RWPE2 (cell line): ENCODE data around the gene TMEM107.
A peak's percentile ranks its signal among the peaks of the same experiment; 100 is the strongest.

Experiments used
- ATAC-seq: fragments of 200-7000 bp; cut with Tn5 transposase; 3 replicates; pipeline ENCODE4 v1.9.1; 2021; ENCODE audit warnings: low read depth
- DNase-seq: peaks from one replicate; pipeline ENCODE4 v3.0.0-alpha.2; 2020; ENCODE audit warnings: low spot score
- H3K27ac ChIP-seq: fragments of 450-650 bp; 2 replicates; pipeline ENCODE4 v1.5.1; 2017; ENCODE audit warnings: mild to moderate bottlenecking; ENCODE audit not compliant: poor library complexity, severe bottlenecking
- H3K27me3 ChIP-seq: fragments of 250-450 bp; sonication (Bioruptor Pico); 2 replicates; pipeline ENCODE4 v1.5.1; 2021; ENCODE audit warnings: mild to moderate bottlenecking, moderate library complexity; ENCODE audit not compliant: insufficient read depth, poor library complexity, severe bottlenecking
- H3K36me3 ChIP-seq: fragments of 250-450 bp; sonication (Bioruptor Pico); 2 replicates; pipeline ENCODE4 v1.5.1; 2020; ENCODE audit warnings: low read depth, mild to moderate bottlenecking, moderate library complexity
- H3K4me1 ChIP-seq: fragments of 250-450 bp; sonication (Bioruptor Pico); 2 replicates; pipeline ENCODE4 v1.5.1; 2021; ENCODE audit warnings: mild to moderate bottlenecking, moderate library complexity; ENCODE audit not compliant: insufficient read depth, poor library complexity, severe bottlenecking
- H3K4me3 ChIP-seq: fragments of 250-450 bp; sonication (Bioruptor Pico); 2 replicates; pipeline ENCODE4 v1.5.1; 2021; ENCODE audit warnings: mild to moderate bottlenecking, moderate library complexity; ENCODE audit not compliant: severe bottlenecking
- H3K9me3 ChIP-seq: fragments of 250-450 bp; sonication (Bioruptor Pico); 2 replicates; pipeline ENCODE4 v1.5.1; 2021; ENCODE audit warnings: mild to moderate bottlenecking, moderate library complexity; ENCODE audit not compliant: severe bottlenecking
- TF ChIP-seq, protein P1 (sequence below): fragments of 450-650 bp; IDR thresholded peaks from one replicate; pipeline ENCODE4 v1.5.1; 2017; ENCODE audit warnings: mild to moderate bottlenecking, moderate library complexity; ENCODE audit not compliant: poor library complexity, severe bottlenecking

The TMEM107 gene

DNA sequence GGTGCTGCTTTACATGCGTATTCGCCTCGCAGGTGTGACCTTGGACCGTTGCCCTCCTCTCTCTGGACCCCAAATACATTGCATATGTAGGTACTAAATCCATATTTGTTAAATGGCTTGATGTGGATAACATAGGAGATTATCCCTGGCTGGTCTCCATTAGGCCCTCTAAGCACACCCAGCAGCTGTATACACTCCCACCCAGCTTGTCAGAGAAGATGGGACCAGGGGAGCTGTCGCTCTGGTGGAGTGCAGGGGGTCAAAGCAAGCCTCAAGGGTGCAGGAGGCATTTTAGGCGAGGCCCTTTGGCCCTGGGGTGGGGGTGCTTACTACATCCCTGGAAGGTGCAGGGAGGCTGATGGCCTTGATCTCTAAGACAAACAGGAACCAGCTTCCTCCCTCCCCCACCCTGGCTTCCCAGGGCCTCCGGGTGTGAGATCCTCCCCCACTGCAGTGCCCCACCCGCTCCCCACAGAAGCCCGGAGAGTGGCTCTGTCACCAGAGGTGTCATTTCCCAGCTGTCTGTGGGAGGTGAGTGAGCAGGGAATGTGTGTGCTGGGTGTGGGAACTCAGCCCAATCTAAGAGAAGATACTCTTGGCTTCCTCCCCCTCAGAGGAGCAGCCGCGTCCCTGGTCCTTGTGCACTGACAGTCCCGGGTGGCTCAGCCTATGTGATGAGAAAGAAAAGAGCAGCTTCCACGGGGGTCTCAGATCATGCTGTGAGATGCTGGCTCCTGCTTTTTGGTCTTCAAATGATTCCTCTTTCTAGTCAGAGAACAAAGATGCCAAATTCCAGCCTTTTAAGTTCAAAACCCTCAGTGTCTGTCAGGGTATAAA is 12.0 kb downstream of the TMEM107 start:
- DNase-seq, result no peak
- ATAC-seq, result peak; percentile 36; the same call in 2 of the 3 replicates
- no peaks in the 10 kb centered on the region for H3K27me3 ChIP-seq
- peaks cover 25% of the 10 kb centered on the region for H3K36me3 ChIP-seq
- TF ChIP-seq, protein P1, sequence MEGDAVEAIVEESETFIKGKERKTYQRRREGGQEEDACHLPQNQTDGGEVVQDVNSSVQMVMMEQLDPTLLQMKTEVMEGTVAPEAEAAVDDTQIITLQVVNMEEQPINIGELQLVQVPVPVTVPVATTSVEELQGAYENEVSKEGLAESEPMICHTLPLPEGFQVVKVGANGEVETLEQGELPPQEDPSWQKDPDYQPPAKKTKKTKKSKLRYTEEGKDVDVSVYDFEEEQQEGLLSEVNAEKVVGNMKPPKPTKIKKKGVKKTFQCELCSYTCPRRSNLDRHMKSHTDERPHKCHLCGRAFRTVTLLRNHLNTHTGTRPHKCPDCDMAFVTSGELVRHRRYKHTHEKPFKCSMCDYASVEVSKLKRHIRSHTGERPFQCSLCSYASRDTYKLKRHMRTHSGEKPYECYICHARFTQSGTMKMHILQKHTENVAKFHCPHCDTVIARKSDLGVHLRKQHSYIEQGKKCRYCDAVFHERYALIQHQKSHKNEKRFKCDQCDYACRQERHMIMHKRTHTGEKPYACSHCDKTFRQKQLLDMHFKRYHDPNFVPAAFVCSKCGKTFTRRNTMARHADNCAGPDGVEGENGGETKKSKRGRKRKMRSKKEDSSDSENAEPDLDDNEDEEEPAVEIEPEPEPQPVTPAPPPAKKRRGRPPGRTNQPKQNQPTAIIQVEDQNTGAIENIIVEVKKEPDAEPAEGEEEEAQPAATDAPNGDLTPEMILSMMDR, result no peak
- H3K27ac ChIP-seq, result peak overlapping the region; percentile 73
- no peaks in the 10 kb centered on the region for H3K9me3 ChIP-seq
- H3K4me3 ChIP-seq, result no peak overlapping the region
- H3K4me1 ChIP-seq, result peaks cover 18% of the 10 kb centered on the region

DNA sequence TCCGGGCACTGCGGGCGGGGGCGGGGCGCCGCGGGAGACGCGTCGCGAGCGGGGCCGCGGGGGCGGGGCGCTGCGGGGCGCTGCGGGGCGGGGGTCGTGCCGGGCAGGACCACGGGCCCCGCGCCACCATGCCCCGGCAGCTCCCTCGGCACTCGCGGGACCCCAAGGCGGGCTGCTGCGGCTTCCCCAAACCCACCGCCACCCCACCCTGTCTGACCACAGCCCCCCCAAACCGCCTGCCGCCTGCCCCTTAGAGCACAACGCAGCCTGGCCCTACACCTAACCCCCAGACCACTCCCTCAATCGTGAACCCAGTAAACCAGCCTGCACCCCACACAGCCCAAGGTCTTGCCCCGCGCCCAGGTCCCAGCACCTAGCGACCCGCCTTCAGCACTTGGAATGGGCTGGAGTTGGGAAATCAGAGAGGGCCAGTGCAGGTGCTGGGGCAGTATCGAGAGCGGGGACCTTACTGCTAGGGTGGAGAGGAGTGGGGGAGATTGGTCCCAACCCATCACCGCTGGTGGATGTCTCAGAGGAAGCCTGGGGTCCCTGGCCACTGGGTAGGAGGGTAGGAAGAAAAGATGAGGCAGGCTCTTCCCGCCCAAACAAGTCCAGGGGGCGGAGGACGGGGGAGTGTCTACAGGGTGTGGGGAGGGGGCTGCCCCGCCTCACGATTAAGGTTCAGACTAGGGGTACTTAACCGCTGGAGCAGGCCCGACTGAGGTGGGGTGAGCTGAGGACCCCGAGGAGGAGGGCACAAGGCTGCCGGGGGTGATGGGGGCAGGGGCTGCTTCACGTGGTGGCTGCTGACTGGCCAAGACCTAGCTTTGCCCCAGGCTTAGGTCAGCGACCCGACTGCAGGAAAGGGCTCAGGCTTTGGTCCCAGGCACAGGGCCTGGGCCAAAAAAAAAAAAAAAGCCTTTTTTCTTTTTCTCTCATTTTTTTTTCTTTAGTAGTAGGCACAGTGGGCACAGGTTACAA is 12.9 kb downstream of the TMEM107 start:
- DNase-seq (no peak), ATAC-seq (peak; percentile 23; the same call in 1 of the 3 replicates)
- no peaks in the 10 kb centered on the region for H3K9me3 ChIP-seq
- no peaks in the 10 kb centered on the region for H3K27me3 ChIP-seq
- peaks cover 29% of the 10 kb centered on the region for H3K36me3 ChIP-seq
- peaks cover 18% of the 10 kb centered on the region for H3K4me1 ChIP-seq
- TF ChIP-seq, protein P1, result no peak
- peak overlapping the region; percentile 73 for H3K27ac ChIP-seq
- peak overlapping the region; percentile 93 for H3K4me3 ChIP-seq

DNA sequence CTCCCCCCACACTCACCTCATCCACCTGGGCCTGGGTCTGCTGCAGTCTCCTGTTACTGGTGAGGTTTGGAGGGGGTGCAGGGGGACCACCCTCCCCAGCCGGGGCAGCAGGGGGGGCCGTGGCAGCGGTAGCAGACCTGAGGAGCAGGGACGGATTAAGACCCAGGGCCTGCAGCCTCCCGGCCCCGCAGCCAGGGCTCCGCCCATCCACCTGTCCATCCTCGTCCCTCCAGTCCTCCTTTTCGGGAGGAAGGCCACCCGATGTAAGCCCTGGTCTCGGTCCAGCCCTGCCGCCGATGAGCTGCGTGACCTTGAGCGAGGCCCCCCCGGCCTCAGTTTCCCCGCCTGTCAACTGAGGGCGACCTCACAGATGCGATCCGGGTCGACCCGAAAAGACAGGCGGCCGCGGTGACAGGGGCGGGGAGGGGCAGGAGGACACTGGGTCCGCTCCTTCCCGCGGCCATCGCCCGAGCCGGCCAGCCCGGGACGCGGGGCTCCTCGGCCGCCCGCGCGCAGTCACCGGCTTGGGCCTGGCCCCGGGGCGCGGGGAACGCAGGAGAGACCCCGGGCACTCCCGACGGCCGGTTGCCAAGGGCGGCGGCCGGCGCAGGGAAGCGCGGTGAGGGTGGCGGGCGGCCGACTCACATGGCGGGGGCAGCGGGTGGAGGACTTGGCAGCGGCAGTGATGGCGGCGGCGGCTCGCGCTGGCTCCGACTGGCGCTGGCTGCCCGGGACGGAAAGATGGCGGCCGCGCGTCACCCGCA is 13.8 kb downstream of the TMEM107 start, which contains the start of gene VAMP2:
Gene VAMP2 (minus strand): TSS at position 716 of the 764 bp plus-strand sequence. CDS start 69 bp downstream, at position 647.
- H3K9me3 ChIP-seq, result no peaks in the 10 kb centered on the region
- peak within 1 kb of the TSS; percentile 93 for H3K4me3 ChIP-seq
- no peak for DNase-seq
- TF ChIP-seq, protein P1, result no peak
- peaks cover 31% of the 10 kb centered on the region for H3K36me3 ChIP-seq
- H3K4me1 ChIP-seq, result peaks cover 18% of the 10 kb centered on the region
- no peaks in the 10 kb centered on the region for H3K27me3 ChIP-seq
- peak within 1 kb of the TSS; percentile 73 for H3K27ac ChIP-seq
- peak; percentile 51 for ATAC-seq

DNA sequence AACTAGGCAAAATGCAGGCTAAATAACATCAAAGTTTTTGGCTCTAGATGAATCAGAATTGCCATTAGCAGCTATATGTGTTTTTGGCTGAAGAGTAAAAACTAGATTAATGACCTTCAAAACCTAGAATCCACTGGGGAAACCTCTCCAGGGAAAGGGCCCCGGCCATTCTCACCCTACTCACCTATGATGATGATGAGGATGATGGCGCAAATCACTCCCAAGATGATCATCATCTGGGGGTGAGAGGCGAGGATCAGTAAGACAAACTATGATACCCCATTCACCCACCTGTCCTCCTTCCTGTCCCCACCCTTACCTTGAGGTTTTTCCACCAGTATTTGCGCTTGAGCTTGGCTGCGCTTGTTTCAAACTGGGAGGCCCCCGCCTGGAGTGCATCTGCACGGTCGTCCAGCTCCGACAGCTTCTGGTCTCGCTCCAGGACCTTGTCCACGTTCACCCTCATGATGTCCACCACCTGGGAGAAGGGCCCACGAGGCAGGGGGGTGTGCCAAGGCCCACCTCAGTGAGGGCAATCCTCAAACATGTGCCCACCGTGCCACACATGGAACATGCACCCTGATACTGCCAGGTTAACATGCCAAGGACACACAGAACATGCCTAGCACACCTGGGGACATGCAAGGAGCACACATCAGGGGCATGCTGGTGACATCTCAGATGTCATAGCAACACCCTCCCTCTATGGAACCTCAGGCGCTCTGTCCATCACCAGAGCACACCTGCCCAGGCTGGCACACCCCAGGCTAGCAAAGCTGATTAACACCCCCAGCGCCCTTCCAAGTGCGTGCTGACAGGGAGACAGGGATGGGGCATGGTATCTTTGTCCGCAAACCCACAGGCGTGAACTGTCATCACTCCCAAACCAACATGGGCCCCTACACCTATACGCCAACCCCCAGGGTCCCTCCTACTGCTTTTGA is 14.6 kb downstream of the TMEM107 start:
- Histone ChIP-seq H3K9me3 (no peaks in the 10 kb centered on the region), H3K27me3 (no peaks in the 10 kb centered on the region), H3K4me3 (peak overlapping the region; percentile 93), H3K4me1 (peaks cover 18% of the 10 kb centered on the region), H3K36me3 (peaks cover 31% of the 10 kb centered on the region), H3K27ac (peak overlapping the region; percentile 73)
- TF ChIP-seq, protein P1, result no peak
- no peak for ATAC-seq
- DNase-seq, result no peak
